Activated CD4-positive, alpha-beta T cell treated with anti-CD3 and anti-CD28 coated beads, Interleukin-2, amount 10 ng/mL, durations not matched to agents 24 days and 14 days (primary cell): Measurements from ENCODE around the gene ARMCX2. TPM values are rescaled to one million over a fixed set of nuclear protein-coding genes. Genes with fewer than 3 reads are reported as not detected.

Experiments
- DNase-seq: peaks from one replicate; pipeline ENCODE4 v3.0.0; 2022
- H3K27ac Mint-ChIP-seq: one replicate; pipeline ENCODE4 v1.8.0; 2022; ENCODE audit warnings: mild to moderate bottlenecking, mixed read lengths
- H3K27me3 Mint-ChIP-seq: one replicate; pipeline ENCODE4 v1.8.0; 2022; ENCODE audit warnings: mixed read lengths
- H3K36me3 Mint-ChIP-seq: one replicate; pipeline ENCODE4 v1.8.0; 2022; ENCODE audit warnings: low read depth, mild to moderate bottlenecking, mixed read lengths
- H3K4me1 Mint-ChIP-seq: one replicate; pipeline ENCODE4 v1.8.0; 2021; ENCODE audit warnings: mixed read lengths
- H3K4me3 Mint-ChIP-seq: one replicate; pipeline ENCODE4 v1.8.0; 2022; ENCODE audit warnings: mild to moderate bottlenecking, moderate library complexity, mixed read lengths
- H3K9me3 Mint-ChIP-seq: one replicate; pipeline ENCODE4 v1.8.0; 2021; ENCODE audit warnings: mixed read lengths
- intact Hi-C: fragments of 100-400 bp; cut with micrococcal nuclease; formaldehyde crosslinking; loops from one replicate; pipeline ENCODE4 v1.15.1; 2023
- total RNA-seq: library from RNA; stranded (reverse); gene quantifications from 2 replicates; pipeline ENCODE4 v1.2.3, GENCODE V29; 2022

Gene ARMCX2
- total RNA-seq, result 5.2 and 5.6 TPM in 2 replicates

- no peak for DNase-seq
These were observed at the start of gene ARMCX2 for GRCh38 chrX:101659601-101660063. Gene ARMCX2 (minus strand): TSS chrX:101659850. CDS start chrX:101657588, 2,262 bp downstream.

GRCh38 chrX:101709384-101709783 is 49.7 kb upstream of the ARMCX2 start:
- no peaks in the 10 kb centered on the region for H3K27me3 Mint-ChIP-seq
- intact Hi-C loops, result no loop called here
- DNase-seq, result no peak
- no peak overlapping the region for H3K27ac Mint-ChIP-seq
- no peaks in the 10 kb centered on the region for H3K9me3 Mint-ChIP-seq
- no peaks in the 10 kb centered on the region for H3K36me3 Mint-ChIP-seq
- no peaks in the 10 kb centered on the region for H3K4me1 Mint-ChIP-seq
- no peak overlapping the region for H3K4me3 Mint-ChIP-seq

More at GRCh38 chrX:101659601-101660063, at the start of gene ARMCX2:
- H3K4me1 Mint-ChIP-seq, result peaks cover 19% of the 10 kb centered on the region
- H3K36me3 Mint-ChIP-seq, result no peaks in the 10 kb centered on the region
- peak within 1 kb of the TSS; percentile 85 for H3K4me3 Mint-ChIP-seq
- H3K27ac Mint-ChIP-seq, result peak within 1 kb of the TSS; percentile 15
- H3K27me3 Mint-ChIP-seq, result peaks cover 10% of the 10 kb centered on the region
- H3K9me3 Mint-ChIP-seq, result no peaks in the 10 kb centered on the region
- intact Hi-C loops, result no loop called here

GRCh38 chrX:101708163-101708562 is 48.5 kb upstream of the ARMCX2 start:
- intact Hi-C loops, result no loop called here
- H3K9me3 Mint-ChIP-seq, result no peaks in the 10 kb centered on the region
- no peak overlapping the region for H3K4me3 Mint-ChIP-seq
- no peak overlapping the region for H3K27ac Mint-ChIP-seq
- H3K27me3 Mint-ChIP-seq, result no peaks in the 10 kb centered on the region
- no peaks in the 10 kb centered on the region for H3K4me1 Mint-ChIP-seq
- H3K36me3 Mint-ChIP-seq, result no peaks in the 10 kb centered on the region
- no peak for DNase-seq

DNA sequence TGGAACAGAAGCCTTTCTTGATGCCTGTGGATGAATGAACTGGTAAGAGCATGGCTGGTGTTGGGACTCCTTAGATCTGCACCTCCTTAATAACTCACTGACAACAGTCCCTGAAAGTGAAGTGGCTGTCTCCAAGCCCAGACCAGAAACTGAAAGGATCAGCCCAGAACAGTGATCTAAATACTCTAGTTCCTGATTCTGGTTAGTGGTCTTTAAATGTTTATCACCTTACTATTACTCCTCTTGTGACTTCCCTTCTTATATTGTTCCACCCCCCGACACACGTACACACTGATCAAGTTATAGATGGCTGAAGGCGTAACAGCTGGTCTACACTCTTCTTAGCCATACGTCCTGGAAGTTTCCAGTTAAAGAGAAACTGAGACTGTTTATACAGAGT is 33.8 kb upstream of the ARMCX2 start:
- Mint-ChIP-seq H3K27ac (no peak overlapping the region), H3K9me3 (no peaks in the 10 kb centered on the region), H3K36me3 (no peaks in the 10 kb centered on the region), H3K4me1 (no peaks in the 10 kb centered on the region), H3K27me3 (no peaks in the 10 kb centered on the region), H3K4me3 (no peak overlapping the region)
- intact Hi-C loops, result no loop called here
- no peak for DNase-seq

GRCh38 chrX:101691835-101692234 is 32.2 kb upstream of the ARMCX2 start:
- no peaks in the 10 kb centered on the region for H3K9me3 Mint-ChIP-seq
- intact Hi-C loops, result no loop called here
- no peak overlapping the region for H3K27ac Mint-ChIP-seq
- H3K36me3 Mint-ChIP-seq, result no peaks in the 10 kb centered on the region
- no peak for DNase-seq
- no peaks in the 10 kb centered on the region for H3K27me3 Mint-ChIP-seq
- H3K4me3 Mint-ChIP-seq, result no peak overlapping the region
- no peaks in the 10 kb centered on the region for H3K4me1 Mint-ChIP-seq

- H3K36me3 Mint-ChIP-seq, result no peaks in the 10 kb centered on the region
- peaks cover 1% of the 10 kb centered on the region for H3K27me3 Mint-ChIP-seq
- H3K9me3 Mint-ChIP-seq, result no peaks in the 10 kb centered on the region
- intact Hi-C loops, result no loop called here
- no peaks in the 10 kb centered on the region for H3K4me1 Mint-ChIP-seq
- H3K4me3 Mint-ChIP-seq, result no peak overlapping the region
- DNase-seq, result no peak
- no peak overlapping the region for H3K27ac Mint-ChIP-seq
These were observed 26.9 kb upstream of the ARMCX2 start for GRCh38 chrX:101686574-101686973.

GRCh38 chrX:101685923-101686322 is 26.3 kb upstream of the ARMCX2 start:
- Mint-ChIP-seq H3K27me3 (peaks cover 1% of the 10 kb centered on the region), H3K9me3 (no peaks in the 10 kb centered on the region), H3K4me3 (no peak overlapping the region), H3K4me1 (no peaks in the 10 kb centered on the region), H3K27ac (no peak overlapping the region), H3K36me3 (no peaks in the 10 kb centered on the region)
- intact Hi-C loops, result no loop called here
- no peak for DNase-seq

DNA sequence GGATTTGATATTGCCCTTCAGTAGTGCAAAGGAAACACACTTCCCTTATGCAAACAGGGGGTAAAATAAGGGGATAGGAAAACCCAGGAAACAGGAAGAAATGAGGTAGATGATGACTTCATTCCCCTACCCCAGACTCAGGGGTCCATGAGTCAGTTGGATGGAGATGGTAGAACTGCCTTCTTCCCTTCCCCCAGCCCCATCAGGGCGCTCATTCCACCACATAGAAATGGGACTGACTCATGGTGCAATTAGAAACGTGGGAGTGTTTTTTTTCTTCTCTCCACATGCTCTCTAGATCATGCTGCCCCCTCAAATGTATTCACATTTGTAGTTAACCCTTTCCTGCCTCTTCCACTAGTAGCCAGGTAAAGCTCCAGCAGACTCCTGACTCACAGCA is 23.1 kb upstream of the ARMCX2 start:
- Mint-ChIP-seq H3K4me3 (no peak overlapping the region), H3K27ac (no peak overlapping the region), H3K36me3 (no peaks in the 10 kb centered on the region), H3K4me1 (no peaks in the 10 kb centered on the region), H3K9me3 (no peaks in the 10 kb centered on the region), H3K27me3 (peaks cover 3% of the 10 kb centered on the region)
- intact Hi-C loops, result no loop called here
- DNase-seq, result no peak

DNA sequence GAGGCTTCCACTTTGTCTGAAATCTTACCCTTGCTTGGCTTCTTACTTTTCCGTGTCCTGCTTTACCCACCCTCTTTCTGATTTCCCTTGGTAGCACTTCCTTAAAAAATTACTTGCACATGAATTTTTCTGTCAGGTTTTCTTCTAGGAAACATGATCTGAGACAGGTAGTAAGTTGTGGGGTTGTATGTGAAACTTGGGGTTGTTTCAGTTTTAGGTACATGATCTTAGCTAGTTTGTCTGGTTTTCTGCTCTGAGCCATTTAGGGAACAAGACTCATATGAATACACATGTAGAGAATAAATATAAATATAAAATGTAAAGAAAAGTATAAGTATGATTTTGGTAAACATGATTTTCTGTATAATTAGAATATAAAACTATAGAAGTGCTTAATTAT is 17.4 kb upstream of the ARMCX2 start:
- no peaks in the 10 kb centered on the region for H3K36me3 Mint-ChIP-seq
- H3K4me1 Mint-ChIP-seq, result no peaks in the 10 kb centered on the region
- no peaks in the 10 kb centered on the region for H3K9me3 Mint-ChIP-seq
- H3K27ac Mint-ChIP-seq, result no peak overlapping the region
- intact Hi-C loops, result no loop called here
- no peak for DNase-seq
- H3K27me3 Mint-ChIP-seq, result peaks cover 10% of the 10 kb centered on the region
- H3K4me3 Mint-ChIP-seq, result no peak overlapping the region

DNA sequence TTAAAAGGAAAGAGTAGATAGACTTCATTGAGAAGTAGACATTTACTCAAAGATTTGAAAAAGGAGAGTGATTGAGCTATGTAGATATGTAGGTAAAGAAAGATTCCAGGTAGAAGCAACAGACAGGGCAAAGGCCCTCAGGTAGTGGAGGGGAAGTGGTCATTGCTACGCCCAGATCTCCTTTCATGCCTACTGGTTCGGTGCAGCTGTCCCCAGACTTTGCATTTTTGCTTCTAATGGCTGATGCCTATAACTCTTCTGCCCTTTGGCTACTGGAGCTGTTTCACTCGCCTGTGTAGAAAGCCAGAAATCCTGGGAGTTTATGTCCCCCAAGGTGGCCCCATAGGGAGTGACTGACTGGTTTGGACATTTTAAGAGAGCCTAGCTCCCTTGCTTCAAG is 16.9 kb upstream of the ARMCX2 start:
- H3K36me3 Mint-ChIP-seq, result no peaks in the 10 kb centered on the region
- H3K27ac Mint-ChIP-seq, result no peak overlapping the region
- no peaks in the 10 kb centered on the region for H3K9me3 Mint-ChIP-seq
- H3K4me1 Mint-ChIP-seq, result no peaks in the 10 kb centered on the region
- peaks cover 10% of the 10 kb centered on the region for H3K27me3 Mint-ChIP-seq
- no peak for DNase-seq
- intact Hi-C loops, result no loop called here
- H3K4me3 Mint-ChIP-seq, result no peak overlapping the region

- intact Hi-C loops, result no loop called here
- no peak overlapping the region for H3K27ac Mint-ChIP-seq
- H3K4me1 Mint-ChIP-seq, result peaks cover 1% of the 10 kb centered on the region
- no peaks in the 10 kb centered on the region for H3K36me3 Mint-ChIP-seq
- H3K9me3 Mint-ChIP-seq, result no peaks in the 10 kb centered on the region
- no peak for DNase-seq
- peaks cover 6% of the 10 kb centered on the region for H3K27me3 Mint-ChIP-seq
- H3K4me3 Mint-ChIP-seq, result no peak overlapping the region
These were observed 8.5 kb upstream of the ARMCX2 start for GRCh38 chrX:101668143-101668542.

DNA sequence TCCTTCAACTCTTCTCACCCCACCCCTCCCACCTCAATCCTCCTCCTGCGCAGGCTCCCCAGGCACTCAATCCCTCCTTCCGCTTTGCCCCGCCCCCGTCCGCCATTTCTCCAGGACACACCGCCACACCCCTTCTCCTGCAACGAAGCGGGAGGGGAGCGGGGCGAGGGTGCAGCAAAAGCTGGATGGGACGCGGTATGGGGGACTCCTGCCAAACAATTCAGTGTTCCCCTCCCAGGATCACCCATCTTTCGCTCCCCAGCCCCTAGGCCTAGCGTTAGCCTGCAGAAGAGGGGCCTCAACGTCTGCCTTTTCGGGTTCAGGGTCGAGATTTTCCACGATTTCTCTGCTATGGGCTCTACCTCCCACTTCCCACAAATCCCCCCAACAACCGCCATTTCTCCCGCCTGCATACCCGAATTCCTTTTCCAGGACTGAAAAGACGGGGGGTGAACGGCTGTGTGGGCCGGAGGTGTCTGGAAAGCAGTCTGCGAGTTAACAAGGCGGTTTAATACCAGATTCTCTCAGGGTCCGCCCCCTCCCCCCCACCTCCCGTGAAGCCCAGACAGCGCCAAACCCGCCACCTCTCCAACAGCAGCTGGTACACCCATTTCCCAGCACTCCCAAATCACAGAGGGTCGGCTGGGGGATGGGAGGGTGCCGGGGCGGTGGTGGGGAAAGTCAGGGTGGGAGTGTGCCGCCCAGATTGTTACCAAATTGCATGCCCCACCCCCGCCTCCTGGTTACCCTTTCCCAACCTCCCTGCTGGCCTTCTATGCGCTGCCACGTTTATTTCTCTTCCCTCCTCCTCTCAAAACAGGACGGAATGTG is 774 bp downstream of the ARMCX2 start:
- no peaks in the 10 kb centered on the region for H3K36me3 Mint-ChIP-seq
- H3K27ac Mint-ChIP-seq, result no peak overlapping the region
- peaks cover 18% of the 10 kb centered on the region for H3K4me1 Mint-ChIP-seq
- no peaks in the 10 kb centered on the region for H3K9me3 Mint-ChIP-seq
- peak; percentile 85 for DNase-seq
- peaks cover 6% of the 10 kb centered on the region for H3K27me3 Mint-ChIP-seq
- intact Hi-C loops, result no loop called here
- peak overlapping the region; percentile 85 for H3K4me3 Mint-ChIP-seq

DNA sequence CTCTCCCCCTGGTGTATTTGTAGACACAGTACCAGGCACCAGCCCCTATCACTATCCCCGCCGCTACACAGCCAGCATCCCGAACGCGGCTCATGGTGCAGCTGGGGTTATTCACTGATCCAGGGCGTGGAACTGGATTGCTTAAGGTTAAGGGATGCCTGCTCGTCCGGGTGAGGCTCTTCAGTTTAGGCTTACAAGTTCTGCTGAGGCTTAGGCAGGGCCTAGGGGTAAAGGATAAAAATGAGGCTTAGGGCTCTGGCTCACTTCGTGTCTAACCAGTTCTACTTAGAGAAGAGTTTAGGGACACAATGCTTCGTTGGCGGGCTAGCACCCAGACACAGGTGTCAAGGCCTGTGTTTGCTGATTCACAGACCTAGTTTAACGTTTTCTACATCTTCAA is 2.2 kb downstream of the ARMCX2 start:
- Mint-ChIP-seq H3K9me3 (no peaks in the 10 kb centered on the region), H3K4me3 (no peak overlapping the region), H3K27ac (no peak overlapping the region), H3K36me3 (no peaks in the 10 kb centered on the region), H3K27me3 (peaks cover 4% of the 10 kb centered on the region), H3K4me1 (peaks cover 18% of the 10 kb centered on the region)
- intact Hi-C loops, result no loop called here
- DNase-seq, result no peak

GRCh38 chrX:101656817-101657216 is 2.8 kb downstream of the ARMCX2 start:
- no peaks in the 10 kb centered on the region for H3K9me3 Mint-ChIP-seq
- H3K36me3 Mint-ChIP-seq, result no peaks in the 10 kb centered on the region
- H3K27me3 Mint-ChIP-seq, result peaks cover 4% of the 10 kb centered on the region
- H3K27ac Mint-ChIP-seq, result no peak overlapping the region
- H3K4me3 Mint-ChIP-seq, result no peak overlapping the region
- intact Hi-C loops, result no loop called here
- no peak for DNase-seq
- H3K4me1 Mint-ChIP-seq, result peaks cover 18% of the 10 kb centered on the region

DNA sequence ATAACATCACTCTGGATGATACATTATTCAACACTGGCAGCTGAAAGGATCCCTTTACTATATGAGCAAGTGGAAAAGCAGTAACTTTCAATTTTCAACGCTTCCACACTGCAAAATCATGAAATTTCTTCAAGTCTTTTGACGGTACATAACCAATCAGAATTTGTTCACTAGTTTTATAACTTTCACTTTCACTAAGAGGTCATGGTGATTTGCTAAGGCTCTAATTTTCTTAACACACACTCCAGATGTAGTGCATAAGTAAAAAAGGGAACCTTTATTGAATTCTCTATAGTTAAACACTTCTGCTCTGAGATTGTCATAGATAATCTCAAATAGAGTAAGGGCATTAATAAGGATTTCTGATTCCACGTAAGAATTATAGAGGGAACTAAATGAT is 4.1 kb downstream of the ARMCX2 start:
- Mint-ChIP-seq H3K27ac (no peak overlapping the region), H3K36me3 (no peaks in the 10 kb centered on the region), H3K9me3 (no peaks in the 10 kb centered on the region), H3K27me3 (peaks cover 4% of the 10 kb centered on the region), H3K4me3 (peak overlapping the region; percentile 43), H3K4me1 (peaks cover 18% of the 10 kb centered on the region)
- no peak for DNase-seq
- intact Hi-C loops, result no loop called here
